ENCODE data around the gene IRF4.

The IRF4 gene

DNA sequence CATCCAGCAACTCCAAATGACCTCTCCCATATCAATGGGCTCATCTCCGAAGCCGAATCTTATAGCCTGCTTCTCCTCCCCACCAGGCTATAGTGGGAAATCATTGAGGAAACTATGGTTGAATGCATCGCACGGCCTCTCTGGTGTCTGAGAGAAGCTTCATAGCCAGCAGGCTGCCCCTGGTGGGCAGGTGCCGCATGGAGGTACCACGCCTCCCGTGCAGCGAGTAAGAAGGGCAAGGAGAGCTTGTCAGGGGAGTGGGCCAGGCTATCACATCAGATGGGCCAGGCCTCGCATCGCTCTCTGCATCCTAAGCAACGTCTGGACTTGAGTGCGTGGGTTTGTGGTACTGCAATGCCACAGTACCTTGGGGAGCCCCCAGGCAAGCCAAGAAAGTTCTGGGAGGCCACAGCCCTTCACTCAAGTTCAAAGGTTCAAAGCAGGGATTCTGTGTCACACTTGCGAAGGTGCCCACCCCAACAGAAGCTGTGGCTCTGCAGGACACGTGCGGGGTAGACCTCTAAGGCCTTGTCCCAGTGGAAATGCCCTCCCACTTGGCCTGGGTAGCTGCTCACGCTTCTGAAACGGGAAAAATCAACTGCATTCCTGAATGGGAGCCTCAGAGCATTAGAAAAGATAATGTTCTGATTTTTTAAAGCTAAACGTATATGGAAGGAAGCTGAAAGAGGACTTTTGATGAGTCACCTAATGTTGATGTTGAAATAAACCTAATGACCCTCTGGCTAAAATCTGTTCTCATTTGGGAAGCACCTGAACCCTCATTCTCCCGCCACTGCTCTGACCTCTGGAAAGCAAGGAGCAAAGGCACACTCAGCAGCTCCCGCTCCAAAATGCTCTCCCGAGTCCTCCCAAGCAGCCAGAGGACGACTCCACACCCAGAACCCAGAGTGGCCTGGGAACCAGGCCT, 8.4 kb upstream of the IRF4 start:
- no peak for DNase-seq

DNA sequence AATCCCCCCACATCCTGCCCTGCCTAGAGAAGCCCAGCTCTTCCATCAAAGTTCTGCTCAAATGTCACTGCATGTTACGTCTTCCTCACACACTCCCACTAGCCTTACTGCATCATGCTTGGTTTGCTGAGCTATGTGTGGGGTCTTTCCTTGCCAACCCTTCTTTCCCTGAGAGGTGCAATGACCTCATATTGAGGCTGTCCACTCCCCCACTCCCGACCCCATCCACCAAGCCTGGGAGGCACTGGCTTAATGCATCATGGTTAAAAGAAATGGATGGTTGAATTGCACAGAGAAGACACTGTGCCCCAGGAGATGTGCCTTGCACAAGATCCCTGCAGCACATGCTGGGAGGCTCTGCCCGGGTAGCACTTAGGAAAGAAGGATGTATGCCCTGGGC, 7.7 kb upstream of the IRF4 start:
- no peak for DNase-seq

DNA sequence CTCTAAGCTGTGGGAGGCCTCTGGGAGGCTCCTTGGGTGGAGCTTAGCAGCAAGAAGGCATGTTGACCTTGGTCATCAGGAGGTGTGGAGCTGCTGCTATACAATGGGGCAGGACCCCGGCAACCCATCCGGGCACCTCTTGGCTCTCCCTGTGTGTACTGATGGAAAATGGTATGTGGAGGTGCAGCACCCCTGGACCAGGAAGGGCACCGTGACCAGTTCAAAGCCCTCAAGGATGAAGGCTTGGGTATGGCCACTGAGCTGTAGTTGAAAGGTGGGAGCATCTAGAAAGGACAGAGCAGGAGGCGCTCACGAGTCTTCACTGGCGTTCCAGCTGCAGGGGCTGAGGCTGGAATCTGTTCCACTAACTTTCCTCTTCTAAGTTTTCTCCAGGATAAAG, 6.7 kb upstream of the IRF4 start:
- DNase-seq: no peak

DNA sequence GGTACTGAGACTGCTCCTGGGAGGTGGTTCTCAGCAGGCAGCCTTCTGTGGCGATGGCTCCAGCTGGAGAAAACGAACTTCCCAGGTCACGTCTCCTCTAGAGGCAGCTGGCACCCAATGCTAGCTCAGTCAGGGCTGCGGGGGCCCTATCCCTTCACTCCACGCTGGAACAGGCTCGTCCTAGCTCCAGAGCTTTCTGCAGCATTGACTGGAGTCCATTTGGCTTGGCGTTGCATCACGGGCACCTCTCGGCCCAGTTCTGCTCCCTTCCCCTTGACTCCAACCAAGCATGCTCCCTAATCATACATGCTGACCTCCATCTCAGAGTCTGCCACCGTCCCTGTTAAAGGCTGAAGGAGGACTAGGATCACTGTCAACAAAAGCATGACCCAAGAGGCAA, 5.9 kb upstream of the IRF4 start:
- no peak for DNase-seq

DNA sequence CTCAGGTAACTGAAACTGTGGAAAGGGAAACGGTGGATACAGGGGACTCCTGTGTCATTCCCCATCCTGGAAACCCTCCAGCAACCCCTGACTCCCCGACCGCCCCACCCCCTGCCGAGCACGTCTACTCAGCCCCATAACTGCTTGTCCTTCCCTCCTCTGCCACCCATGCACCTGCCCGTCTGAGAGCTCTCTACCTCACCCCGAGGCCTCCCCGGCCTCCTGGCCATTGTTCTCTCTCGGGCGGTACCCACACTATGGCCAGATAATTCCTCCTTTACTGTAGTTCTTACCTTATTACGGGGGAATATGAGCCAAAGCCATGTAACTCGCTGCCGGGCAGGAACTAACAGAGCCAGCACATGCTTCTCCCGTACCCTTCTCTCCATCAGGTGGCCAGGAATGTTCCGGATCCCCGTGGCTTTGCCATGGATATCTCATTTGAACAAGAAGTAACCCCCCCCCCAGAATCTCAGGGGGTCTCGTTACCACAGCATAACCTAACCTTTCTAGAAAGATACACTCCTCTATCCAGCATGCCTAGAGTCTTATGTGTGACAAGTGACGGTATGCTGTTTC, 4.8 kb upstream of the IRF4 start:
- DNase-seq: no peak

DNA sequence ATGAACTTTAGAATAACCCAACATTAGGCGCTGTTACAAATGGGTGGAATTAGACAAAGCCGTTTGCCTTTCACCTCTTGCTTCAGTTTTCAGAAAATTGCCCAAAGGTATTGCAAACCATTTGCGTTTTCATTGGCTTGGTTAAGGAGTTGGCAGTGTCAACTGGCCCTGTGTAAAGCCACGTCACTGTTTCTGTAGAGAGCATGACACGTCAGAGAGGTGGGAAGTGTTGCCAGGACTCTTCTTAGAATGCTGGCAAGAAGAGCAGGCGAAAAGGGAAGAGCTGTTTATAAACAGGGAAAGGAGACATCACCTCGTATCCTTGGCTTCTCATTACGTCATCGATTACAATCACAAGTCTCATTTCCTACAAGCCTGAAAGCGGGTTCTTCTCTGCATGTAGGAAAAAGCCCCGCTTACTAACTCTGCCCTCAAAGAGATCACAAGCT, 4.2 kb upstream of the IRF4 start:
- peak; percentile 26 for DNase-seq

DNA sequence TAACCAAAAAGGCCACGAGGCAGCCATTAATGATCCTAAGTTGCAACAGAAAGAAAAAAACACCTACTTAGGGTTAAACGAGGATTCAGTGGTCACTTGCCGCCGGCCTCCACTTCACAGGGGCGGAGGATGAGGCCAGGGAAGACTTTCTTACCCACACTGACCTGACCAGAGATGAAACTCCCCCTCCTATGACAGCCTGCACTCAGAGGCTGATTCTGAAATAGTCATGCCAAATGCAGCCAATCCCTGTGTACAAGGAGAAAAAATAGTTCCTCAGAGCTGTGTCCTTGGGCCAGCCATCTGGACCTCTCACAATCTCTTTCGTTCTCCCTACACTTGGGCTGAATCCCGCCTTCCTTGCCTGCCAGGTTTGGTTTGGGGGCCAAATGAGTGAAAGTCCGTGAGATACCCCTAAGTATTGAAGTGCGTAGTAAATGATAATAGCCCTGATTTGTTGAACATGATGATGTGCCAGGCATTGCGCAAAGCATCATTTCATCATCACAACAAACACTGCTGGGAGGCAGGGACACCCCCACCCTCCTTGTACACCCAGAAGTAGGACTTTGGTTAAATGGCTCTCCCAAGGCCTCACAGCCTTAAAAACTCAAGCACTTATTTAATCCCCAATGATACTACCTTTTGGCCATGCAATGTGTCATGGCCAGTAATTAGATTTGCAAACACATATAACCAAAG, 3.2 kb upstream of the IRF4 start:
- DNase-seq: no peak

DNA sequence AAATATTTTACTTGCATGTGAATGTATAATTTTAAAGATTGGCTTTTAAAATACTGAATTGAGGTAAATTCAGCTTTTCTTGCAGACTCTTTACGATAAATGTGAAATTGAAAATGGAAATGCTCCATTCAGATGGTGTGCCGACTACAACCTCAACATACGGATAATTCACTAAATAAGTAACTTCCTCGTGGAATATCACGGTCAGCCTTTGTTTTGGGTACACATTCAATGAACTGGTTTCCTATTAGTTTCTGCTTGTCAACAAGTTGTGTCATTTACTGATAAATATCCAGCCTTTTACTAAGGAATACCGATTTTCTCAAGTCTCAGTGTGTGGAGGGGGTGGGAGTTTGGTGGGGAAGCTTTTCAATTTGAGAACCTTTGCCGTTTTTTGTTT, 2.4 kb upstream of the IRF4 start:
- DNase-seq: no peak

DNA sequence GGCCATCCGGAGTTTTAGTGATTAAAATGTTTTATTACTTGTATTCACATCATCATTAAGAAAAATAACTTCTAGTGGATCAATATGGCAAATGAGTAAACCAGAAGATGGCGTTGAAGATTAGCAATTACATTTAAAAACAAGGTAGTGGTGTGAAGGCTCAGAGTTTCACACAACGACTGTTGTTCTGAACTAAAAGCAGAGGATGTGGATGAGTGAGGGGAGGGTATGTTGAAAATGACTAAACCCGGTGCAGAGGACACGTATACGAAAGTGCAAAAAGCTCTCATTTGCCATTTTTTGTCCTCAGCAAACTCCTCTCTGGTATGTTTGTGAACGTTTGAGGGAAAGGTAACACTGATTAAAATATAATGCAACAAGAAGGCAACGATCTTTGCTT, 1.9 kb upstream of the IRF4 start:
- no peak for DNase-seq

DNA sequence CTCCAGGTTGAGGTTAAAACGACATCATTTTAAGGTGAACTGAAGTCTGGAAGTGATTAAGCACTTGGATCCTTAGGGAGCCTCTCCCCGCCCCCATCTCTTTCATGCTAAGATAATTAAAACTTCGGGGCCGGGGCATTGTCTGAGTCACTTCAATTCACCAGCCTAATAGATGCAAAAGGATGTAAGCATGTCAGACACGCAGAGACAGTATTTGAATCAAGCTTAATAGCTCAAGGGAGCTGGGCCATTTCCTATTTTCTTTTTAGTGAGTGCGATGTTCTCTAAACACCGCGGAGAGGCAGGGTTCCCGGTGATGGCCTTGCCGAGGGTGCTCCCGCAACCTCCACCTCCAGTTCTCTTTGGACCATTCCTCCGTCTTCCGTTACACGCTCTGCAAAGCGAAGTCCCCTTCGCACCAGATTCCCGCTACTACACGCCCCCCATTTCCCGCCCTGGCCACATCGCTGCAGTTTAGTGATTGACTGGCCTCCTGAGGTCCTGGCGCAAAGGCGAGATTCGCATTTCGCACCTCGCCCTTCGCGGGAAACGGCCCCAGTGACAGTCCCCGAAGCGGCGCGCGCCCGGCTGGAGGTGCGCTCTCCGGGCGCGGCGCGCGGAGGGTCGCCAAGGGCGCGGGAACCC, 516 bp upstream of the IRF4 start:
- DNase-seq: no peak

DNA sequence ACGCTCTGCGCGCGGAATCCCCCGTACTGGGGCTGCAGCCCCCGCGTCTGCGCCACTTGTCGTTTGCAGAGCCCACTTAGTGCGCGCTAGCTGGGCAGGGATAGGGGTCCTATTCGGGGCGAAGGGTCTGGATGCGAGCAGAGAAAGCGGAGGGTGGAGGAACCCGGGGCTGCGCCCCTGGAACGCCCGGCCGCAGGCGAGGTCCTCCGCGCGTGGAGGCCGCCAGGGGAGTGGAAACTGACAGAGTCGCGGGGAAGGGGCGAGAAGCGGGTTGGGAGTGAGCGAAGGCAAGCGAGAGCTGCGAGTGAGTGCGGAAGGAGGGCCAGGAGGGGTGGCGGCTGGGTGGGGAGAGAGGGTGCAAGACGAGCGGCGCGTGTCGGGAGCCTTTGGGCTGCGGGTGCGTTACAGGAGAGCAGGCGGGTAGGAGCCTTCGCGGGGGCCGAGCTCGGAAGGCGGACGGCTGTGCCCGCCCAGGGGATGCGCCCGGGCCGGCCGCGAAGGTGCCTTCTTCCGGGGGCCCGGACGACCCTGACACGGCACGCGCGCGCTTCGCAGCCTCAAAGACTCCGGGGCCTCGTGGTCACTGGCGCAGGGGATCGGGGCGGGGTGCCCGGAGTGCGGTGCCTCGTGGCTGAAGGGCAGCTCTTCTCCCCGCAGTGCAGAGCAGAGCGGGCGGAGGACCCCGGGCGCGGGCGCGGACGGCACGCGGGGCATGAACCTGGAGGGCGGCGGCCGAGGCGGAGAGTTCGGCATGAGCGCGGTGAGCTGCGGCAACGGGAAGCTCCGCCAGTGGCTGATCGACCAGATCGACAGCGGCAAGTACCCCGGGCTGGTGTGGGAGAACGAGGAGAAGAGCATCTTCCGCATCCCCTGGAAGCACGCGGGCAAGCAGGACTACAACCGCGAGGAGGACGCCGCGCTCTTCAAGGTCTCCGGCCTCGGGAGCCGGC, 1.2 kb downstream of the IRF4 start:
- no peak for DNase-seq

DNA sequence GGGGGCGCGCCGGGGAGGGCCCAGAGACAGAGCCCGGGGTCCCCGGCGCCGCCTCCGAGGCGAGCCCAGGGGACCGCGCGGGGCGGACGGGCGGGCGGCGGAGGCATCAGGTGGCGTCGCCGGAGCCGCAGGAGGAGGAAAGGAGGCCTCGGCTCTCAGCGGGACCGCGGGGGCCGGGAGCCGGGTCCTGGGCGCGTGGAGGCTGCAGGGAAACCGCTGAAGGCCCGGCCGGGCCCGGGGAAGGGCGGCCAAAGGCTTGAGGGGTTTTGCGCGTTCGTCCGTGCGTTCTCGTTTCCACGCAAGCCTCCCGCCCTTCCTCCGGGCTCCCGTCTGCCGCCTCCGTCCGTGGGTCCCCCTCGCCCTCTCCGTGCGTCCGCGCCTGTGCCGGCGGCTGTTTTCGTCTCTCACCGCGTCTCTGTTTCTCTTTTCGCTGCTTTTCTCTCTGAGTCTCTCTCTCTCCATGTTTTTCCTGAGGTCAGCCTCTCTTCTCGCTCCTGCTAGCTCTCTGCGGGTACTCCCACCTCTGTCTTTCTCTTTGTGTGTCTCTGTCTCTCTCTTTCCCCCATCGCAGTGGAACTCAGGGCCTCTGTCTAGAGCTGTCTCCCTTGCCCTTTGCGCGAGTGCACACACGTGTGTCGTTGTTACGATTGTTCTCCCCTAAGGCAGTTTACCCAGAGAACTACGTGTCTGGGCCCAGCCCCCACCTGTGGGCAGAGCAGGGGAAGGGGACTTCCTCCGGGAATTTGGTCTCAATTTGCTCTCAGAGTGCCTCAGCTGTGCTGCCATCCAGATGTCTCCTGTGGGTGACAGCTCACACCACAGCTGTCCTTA, 2.1 kb downstream of the IRF4 start:
- no peak for DNase-seq

DNA sequence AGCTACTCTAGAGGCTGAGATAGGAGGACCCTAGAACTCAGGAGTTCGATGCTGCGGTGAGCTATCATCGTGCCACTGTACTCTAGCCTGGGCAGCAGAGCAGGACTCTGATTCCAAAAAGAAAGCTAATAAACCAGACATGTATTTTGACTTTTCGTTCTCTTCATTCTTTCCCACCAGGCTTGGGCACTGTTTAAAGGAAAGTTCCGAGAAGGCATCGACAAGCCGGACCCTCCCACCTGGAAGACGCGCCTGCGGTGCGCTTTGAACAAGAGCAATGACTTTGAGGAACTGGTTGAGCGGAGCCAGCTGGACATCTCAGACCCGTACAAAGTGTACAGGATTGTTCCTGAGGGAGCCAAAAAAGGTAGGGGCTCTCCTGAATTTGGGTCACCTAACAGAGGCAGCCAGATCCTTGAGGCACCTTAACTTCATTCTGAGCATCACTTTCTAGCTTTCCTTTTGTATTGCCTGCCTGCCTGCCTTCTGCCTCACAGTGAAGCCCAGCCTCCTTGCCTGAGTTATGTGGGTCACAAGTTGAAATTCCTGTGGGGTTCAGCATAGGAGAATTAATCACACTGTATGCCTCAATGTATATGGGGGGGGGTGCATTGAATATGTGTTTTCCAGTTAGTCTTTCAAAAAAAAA, 3.2 kb downstream of the IRF4 start:
- no peak for DNase-seq

DNA sequence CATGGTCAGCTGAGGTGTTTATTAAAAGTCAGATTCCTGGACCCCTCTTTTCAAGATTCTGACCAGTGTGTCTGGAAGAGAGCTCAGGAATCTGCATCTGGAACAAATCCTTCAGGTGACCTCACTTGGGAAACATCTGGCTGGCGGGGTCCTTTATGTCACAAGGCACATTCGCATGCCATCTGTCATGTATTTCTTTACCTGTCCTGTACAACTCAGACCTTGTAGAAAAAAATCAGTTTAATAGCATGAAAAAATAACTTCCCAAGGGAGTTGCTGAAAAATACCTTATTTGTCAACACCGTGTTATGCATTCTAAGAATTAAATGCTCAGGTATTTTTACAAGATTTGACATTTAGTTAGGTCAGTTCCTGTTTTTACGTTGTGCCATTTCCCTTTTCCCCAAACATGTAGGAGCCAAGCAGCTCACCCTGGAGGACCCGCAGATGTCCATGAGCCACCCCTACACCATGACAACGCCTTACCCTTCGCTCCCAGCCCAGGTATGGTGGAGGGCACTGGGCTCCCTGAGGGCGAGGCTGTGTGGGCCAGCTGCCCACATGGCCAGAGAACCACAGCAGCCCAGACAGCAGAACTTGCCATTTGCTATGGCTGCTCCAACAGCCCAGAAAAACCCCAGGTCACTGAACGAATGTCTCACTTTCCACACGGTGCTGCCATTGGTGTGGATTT, 4.0 kb downstream of the IRF4 start:
- no peak for DNase-seq

DNA sequence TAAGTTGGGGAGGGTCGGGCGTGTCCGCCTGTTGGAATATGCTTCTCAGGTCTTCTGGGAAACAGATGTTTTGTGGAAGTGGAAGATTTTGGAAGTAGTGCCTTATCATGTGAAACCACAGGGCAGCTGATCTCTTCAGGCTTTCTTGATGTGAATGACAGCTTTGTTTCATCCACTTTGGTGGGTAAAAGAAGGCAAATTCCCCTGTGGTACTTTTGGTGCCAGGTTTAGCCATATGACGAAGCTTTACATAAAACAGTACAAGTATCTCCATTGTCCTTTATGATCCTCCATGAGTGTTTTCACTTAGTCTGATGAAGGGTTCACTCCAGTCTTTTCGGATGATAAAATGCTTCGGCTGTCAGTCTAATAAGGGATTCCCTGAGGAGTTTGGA, 4.6 kb downstream of the IRF4 start:
- no peak for DNase-seq

DNA sequence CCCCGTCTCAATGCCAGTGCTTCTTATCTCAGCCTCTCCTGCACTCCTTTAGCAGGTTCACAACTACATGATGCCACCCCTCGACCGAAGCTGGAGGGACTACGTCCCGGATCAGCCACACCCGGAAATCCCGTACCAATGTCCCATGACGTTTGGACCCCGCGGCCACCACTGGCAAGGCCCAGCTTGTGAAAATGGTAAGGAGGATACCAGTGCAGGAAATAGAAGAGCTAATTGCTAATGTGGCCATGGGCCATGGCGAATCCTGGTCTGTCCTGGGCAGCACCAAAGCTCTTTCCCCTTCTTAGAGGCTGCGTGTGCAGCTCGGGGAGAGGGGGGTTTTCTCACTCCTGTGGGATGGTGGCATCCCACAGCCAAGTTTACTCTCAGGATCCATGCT, 5.5 kb downstream of the IRF4 start:
- no peak for DNase-seq

DNA sequence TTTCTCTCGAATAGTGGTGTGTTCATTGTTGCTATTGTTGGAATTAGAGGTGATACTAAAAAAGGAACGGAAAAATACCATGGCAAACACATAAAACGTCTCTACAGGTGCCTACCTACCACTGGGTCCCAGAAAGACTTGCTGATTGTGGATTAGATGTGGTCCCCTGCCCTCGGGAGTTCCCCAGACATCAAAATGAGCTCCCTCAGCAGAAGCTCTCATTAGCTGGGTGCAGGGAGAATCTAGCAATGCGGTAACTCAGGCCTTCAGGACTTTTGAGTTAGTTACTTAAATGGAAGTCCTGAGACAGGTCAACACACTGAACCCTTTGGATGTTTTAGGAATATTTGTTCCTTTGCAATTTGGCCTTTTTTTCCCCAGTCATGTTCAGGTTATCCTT, 6.1 kb downstream of the IRF4 start:
- no peak for DNase-seq

DNA sequence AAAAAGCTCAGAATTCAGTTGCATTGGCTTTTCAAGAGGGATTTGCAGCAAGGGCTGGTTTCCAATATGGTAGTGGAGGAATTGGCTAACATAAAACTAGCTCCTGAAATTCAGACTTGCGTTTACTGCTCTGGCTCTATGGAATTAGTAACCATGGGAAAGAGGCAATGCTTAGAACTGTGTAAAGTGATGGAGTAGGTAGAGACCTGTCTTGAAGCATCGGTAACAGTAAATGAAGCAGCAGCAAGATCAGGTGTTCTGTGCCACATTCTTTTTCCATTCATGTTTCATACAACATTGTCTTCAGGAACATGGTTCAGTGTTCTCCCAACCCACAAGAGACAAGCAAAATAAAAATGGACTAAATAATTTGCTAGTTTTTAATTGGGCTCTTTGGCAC, 6.5 kb downstream of the IRF4 start:
- DNase-seq: no peak

DNA sequence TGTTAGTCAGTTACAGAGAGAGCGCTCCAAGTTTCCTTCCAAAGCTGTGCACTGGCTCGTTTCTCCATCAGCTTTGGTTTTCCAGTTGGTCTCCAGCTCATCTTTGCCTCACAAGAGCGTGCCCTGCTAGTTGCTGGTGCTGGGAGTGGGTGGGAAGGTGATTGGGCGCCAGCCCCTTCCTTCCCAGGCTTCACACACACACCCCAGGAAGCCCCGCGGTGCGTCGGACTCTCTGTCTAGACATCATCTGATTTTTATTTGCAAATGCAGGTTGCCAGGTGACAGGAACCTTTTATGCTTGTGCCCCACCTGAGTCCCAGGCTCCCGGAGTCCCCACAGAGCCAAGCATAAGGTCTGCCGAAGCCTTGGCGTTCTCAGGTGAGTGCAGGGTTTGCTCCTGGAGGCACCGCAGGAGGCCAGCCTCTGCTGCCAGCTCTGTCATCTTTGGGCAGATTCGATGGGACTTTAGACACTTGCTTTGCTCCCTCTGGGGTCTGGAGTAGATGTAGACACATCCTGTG, 7.1 kb downstream of the IRF4 start:
- no peak for DNase-seq

Measured in OCI-M1 (cell line).